ENCODE measurements around the gene ARID3A. TPM values are rescaled to one million over a fixed set of nuclear protein-coding genes. Genes with fewer than 3 reads are reported as not detected.

Gene ARID3A
- total and polyA plus RNA-seq, 7 donors, result 2.3 to 6.7 (median 4.2) TPM

DNA sequence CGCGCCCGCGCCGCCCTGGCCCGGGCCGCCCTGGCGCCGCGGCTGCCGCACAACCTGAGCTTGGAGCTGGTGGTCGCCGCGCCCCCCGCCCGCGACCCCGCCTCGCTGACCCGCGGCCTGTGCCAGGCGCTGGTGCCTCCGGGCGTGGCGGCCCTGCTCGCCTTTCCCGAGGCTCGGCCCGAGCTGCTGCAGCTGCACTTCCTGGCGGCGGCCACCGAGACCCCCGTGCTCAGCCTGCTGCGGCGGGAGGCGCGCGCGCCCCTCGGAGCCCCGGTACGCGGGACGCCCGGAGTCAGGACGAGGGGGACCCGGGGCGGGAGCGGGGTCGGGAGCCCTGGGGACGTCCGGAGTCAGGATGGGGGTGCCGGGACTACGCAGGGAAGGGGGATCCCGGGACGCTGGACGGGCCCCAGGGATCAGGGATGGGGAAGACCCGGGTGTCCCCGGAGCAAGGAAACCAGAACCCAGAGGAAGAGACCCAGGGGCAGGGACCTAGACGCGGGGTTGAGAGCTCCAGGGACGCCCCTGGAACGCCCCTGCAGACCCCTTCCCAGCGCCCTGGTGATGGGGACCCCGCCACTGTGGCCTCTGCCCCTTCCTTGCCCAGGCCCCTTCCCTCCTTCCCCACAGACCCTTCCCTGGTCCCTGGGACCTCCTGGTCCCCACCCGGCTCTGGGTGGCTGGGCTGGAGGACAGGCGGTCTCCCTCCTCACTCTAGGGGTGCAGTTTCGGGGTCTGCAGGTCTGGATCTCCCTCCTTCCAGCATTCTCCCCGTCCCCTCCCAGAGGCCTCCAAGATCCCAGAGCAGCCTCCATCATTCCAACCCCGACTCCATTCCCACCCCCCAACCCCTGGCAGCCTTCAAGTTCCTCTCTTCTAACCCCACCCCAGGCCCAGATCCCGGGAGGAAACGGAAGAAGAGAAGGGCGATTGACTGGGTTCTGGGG is 75.0 kb downstream of the ARID3A start:
- no peaks in the 10 kb centered on the region for H3K36me3 ChIP-seq (ENCODE audit: insufficient read depth in 1 of 2, low read depth in 1 of 2)
- 3 to 5% (median 4%) methylated on average over 51 to 73 of the region's 73 CpGs for WGBS, 3 donors
- H3K9me3 ChIP-seq, result no peaks in the 10 kb centered on the region
- no peaks in the 10 kb centered on the region for H3K4me1 ChIP-seq
- DNase-seq (no peak), ATAC-seq (no peak)
- no peak overlapping the region for H3K27ac ChIP-seq
- intact Hi-C loops (cut with DNase I), result loop anchor here in 1 of 2 donors (1.0 kb wide), 1 partner anchor 144 kb away; no protein-coding TSS in a partner anchor
- H3K4me3 ChIP-seq, result no peak overlapping the region
- peaks cover 0 to 70% (median 31%) of the 10 kb centered on the region in 3 donors for H3K27me3 ChIP-seq (ENCODE audit: insufficient read depth in 3 of 3, low read length in 2 of 3)
- TF ChIP-seq, protein P1, sequence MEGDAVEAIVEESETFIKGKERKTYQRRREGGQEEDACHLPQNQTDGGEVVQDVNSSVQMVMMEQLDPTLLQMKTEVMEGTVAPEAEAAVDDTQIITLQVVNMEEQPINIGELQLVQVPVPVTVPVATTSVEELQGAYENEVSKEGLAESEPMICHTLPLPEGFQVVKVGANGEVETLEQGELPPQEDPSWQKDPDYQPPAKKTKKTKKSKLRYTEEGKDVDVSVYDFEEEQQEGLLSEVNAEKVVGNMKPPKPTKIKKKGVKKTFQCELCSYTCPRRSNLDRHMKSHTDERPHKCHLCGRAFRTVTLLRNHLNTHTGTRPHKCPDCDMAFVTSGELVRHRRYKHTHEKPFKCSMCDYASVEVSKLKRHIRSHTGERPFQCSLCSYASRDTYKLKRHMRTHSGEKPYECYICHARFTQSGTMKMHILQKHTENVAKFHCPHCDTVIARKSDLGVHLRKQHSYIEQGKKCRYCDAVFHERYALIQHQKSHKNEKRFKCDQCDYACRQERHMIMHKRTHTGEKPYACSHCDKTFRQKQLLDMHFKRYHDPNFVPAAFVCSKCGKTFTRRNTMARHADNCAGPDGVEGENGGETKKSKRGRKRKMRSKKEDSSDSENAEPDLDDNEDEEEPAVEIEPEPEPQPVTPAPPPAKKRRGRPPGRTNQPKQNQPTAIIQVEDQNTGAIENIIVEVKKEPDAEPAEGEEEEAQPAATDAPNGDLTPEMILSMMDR (IDR thresholded peaks at IDR 0.05), result no peak

DNA sequence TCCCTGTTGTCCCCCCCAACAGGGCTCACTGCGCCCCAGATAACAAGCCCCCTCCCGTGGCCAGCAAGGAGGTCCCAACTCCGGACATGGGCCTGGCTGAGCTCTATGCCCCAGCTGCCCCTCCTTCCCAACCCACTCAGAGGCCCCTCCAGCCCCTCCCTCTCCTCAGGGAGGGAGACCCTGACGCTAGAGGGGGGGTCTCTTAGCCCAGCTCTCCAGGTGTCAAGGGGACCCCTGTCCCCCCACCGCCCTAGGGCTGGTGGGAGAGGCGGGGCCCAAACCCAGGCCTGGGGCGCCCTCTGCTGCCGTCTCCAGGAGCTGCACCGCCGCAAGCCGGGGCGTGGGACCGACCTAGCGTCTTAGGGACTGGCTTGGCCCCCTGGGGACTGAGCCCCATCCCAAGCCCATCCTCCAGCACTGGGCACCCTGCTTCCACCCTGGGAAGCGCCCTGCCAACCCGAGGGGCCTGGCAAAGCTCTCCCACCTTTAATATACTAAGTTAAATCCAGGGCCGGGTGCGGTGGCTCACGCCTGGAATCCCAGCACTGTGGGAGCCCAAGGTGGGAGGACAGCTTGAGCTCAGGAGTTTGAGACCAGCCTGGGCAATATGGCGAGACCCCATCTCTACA is 75.8 kb downstream of the ARID3A start:
- no peak overlapping the region for H3K27ac ChIP-seq
- intact Hi-C loops (cut with DNase I), result loop anchor here in 1 of 2 donors (1.0 kb wide), 1 partner anchor 144 kb away; no protein-coding TSS in a partner anchor
- peaks cover 0 to 63% (median 31%) of the 10 kb centered on the region in 3 donors for H3K27me3 ChIP-seq (ENCODE audit: insufficient read depth in 3 of 3, low read length in 2 of 3)
- no peaks in the 10 kb centered on the region for H3K9me3 ChIP-seq
- no peak overlapping the region for H3K4me3 ChIP-seq
- 7 to 12% (median 8%) methylated on average over 18 to 20 of the region's 20 CpGs for WGBS, 3 donors
- TF ChIP-seq, protein P1 (IDR thresholded peaks at IDR 0.05), result peak; percentile 87
- ATAC-seq, result peak; percentile 54 to 84 (median 70)
- DNase-seq, result peak in 1 of 2 donors; percentile 80
- H3K4me1 ChIP-seq, result no peaks in the 10 kb centered on the region
- no peaks in the 10 kb centered on the region for H3K36me3 ChIP-seq (ENCODE audit: insufficient read depth in 1 of 2, low read depth in 1 of 2)

DNA sequence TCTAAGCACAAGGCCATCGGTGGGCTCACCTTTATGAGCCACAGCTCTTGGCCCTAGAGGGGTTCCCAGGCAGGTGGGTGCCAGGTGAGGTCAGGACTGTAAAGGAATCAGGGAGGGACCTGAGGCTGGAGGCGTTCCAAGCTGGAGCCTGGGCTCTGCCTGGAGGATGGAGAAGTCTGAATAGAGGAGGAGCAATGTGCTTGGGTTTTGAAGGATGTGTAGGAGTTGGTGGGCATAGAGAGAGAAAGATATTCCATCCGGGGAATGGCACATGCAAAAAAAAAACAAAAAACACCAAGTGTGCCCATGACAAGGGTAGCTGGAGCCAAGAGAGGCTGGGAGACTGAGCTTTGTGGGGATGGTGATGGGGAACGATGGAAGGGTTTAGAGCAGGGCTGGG is 76.8 kb downstream of the ARID3A start:
- TF ChIP-seq, protein P1 (IDR thresholded peaks at IDR 0.05), result no peak
- Histone ChIP-seq H3K4me3 (no peak overlapping the region), H3K9me3 (no peaks in the 10 kb centered on the region), H3K27ac (no peak overlapping the region), H3K27me3 (ENCODE audit: insufficient read depth in 3 of 3, low read length in 2 of 3) (peaks cover 0 to 54% (median 29%) of the 10 kb centered on the region in 3 donors), H3K4me1 (no peaks in the 10 kb centered on the region), H3K36me3 (ENCODE audit: insufficient read depth in 1 of 2, low read depth in 1 of 2) (no peaks in the 10 kb centered on the region)
- WGBS, 3 donors, result 65 to 68% (median 65%) methylated on average over 4 of the region's 4 CpGs
- DNase-seq (no peak), ATAC-seq (no peak)
- intact Hi-C loops (cut with DNase I), result no loop called here

DNA sequence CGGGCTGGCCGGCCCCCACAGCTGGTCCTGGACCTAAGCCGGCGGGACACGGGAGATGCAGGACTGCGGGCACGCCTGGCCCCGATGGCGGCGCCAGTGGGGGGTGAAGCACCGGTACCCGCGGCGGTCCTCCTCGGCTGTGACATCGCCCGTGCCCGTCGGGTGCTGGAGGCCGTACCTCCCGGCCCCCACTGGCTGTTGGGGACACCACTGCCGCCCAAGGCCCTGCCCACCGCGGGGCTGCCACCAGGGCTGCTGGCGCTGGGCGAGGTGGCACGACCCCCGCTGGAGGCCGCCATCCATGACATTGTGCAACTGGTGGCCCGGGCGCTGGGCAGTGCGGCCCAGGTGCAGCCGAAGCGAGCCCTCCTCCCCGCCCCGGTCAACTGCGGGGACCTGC is 77.4 kb downstream of the ARID3A start:
- intact Hi-C loops (cut with DNase I), result no loop called here
- ATAC-seq (no peak), DNase-seq (no peak)
- no peaks in the 10 kb centered on the region for H3K36me3 ChIP-seq (ENCODE audit: insufficient read depth in 1 of 2, low read depth in 1 of 2)
- no peak overlapping the region for H3K4me3 ChIP-seq
- no peak overlapping the region for H3K27ac ChIP-seq
- H3K27me3 ChIP-seq (ENCODE audit: insufficient read depth in 3 of 3, low read length in 2 of 3), result peaks cover 0 to 47% (median 28%) of the 10 kb centered on the region in 3 donors
- H3K9me3 ChIP-seq, result no peaks in the 10 kb centered on the region
- H3K4me1 ChIP-seq, result no peaks in the 10 kb centered on the region
- 75 to 82% (median 78%) methylated on average over 23 to 37 of the region's 37 CpGs for WGBS, 3 donors
- TF ChIP-seq, protein P1 (IDR thresholded peaks at IDR 0.05), result no peak
